Measurements from ENCODE around the gene B3GAT2. TPM values are rescaled to one million over a fixed set of nuclear protein-coding genes. Genes with fewer than 3 reads are reported as not detected.

Gene B3GAT2
- total and polyA plus RNA-seq, 2 of the 13 experiments (the other 11 are each of a cell fraction or from before 2014, with no cell fraction given) = 0.01 to 0.02 TPM

GRCh38 chr6:70847106-70848084 lies 109.5 kb downstream of the B3GAT2 start:
- Histone ChIP-seq H3K9ac (ENCODE audit: insufficient read depth, low read depth, low read length) (no peak overlapping the region), H3K4me3 (replicated peaks in 1 of 3; ENCODE audit: insufficient read depth in 1 of 3, low read depth in 2 of 3, low read length in 3 of 3) (no peak overlapping the region), H3K27ac (ENCODE audit: extremely low read length, insufficient read depth, low read length) (no peak overlapping the region), H3K9me3 (ENCODE audit: low read length) (no peaks in the 10 kb centered on the region), H3K79me2 (ENCODE audit: insufficient read depth, low read length) (no peaks in the 10 kb centered on the region), H3K36me3 (replicated peaks in 1 of 2; ENCODE audit: control insufficient read depth in 1 of 2, insufficient read depth in 2 of 2, low read length in 2 of 2) (no peaks in the 10 kb centered on the region), H4K20me1 (ENCODE audit: insufficient read depth, low read length) (no peaks in the 10 kb centered on the region), H2AFZ (ENCODE audit: low read length) (no peak overlapping the region), H3K27me3 (ENCODE audit: control insufficient read depth in 1 of 2, insufficient read depth in 2 of 2, low read length in 2 of 2) (no peaks in the 10 kb centered on the region), H3K4me1 (ENCODE audit: insufficient read depth, low read length) (peaks cover 37% of the 10 kb centered on the region), H3K4me2 (ENCODE audit: low read depth, low read length) (no peak overlapping the region)
- ChIA-PET POLR2A (no interaction called here), CTCF (ENCODE audit: low intra/inter-chr PET ratio, low total read pairs) (no interaction called here)
- no peak for ATAC-seq
- TF ChIP-seq RNF219 (CRISPR knock-in tag; IDR thresholded peaks at IDR 0.05) = no peak
- no peak for TF ChIP-seq DNMT3B (CRISPR knock-in tag; conservative IDR thresholded peaks at IDR 0.05)
- no peak for TF ChIP-seq BATF2 (CRISPR knock-in tag; IDR thresholded peaks at IDR 0.05)
- no peak for TF ChIP-seq KLF16 (CRISPR knock-in tag; IDR thresholded peaks at IDR 0.05)
- no peak for TF ChIP-seq KAT8 (CRISPR knock-in tag; IDR thresholded peaks at IDR 0.05)
- no peak for TF ChIP-seq ZNF552 (CRISPR knock-in tag; IDR thresholded peaks at IDR 0.05; ENCODE audit: borderline replicate concordance)
- no peak for TF ChIP-seq PHB2 (IDR thresholded peaks at IDR 0.05; ENCODE audit: partially characterized antibody)
- no peak for TF ChIP-seq FOXA3 (CRISPR knock-in tag; IDR thresholded peaks at IDR 0.05)
- TF ChIP-seq PRMT3 (CRISPR knock-in tag; IDR thresholded peaks at IDR 0.05; ENCODE audit: borderline replicate concordance, low read depth) = no peak
- BruUV-seq (replicated peaks) = no TSS peak
- intact Hi-C loops (cut with micrococcal nuclease; ENCODE audit: unreplicated experiment) (no loop called here), in situ Hi-C loops (cut with HindIII; ENCODE audit: extremely low pct_ligation_motif_present, low pct_unique_long_range_greater_than_20kb) (no loop called here)
- no peak for FAIRE-seq
- no peak for DNase-seq (ENCODE audit: low spot score)
- 95% methylated on average over 4 of the region's 4 CpGs for WGBS (ENCODE audit: low lambda C conversion rate)

Data from HepG2 (cell line).